Measurements from ENCODE around the gene KCNQ2.
"Not testable (repeated sequence)": the region's sequence is repeated elsewhere in the genome, so short reads cannot be mapped to it uniquely, and the experiment has no call there.

- TF ChIP-seq POLR2A, CTCF (IDR thresholded peaks at IDR 0.05): not testable (repeated sequence)
Observed at GRCh38 chr20:63379872-63380271, 92.6 kb downstream of the KCNQ2 start.

All from prostate gland (tissue), 2 donors.